Osteoblast (primary cell): Measurements from ENCODE around the gene SIM2. TPM values are rescaled to one million over a fixed set of nuclear protein-coding genes. Genes with fewer than 3 reads are reported as not detected.

ENCODE experiments used
- DNase-seq: peaks from one replicate; pipeline ENCODE4 v3.0.0; 2011; ENCODE audit warnings: low spot score, mixed read lengths; ENCODE audit not compliant: insufficient read length; ENCODE audit errors: missing footprints
- H2AFZ ChIP-seq: 2 replicates; pipeline ENCODE4 v1.6.0; 2011; ENCODE audit warnings: mild to moderate bottlenecking, low read length
- H3K27ac ChIP-seq: 2 replicates; pipeline ENCODE4 v1.5.1; 2011; ENCODE audit warnings: mild to moderate bottlenecking, low read depth, low read length, moderate library complexity
- H3K27me3 ChIP-seq: 2 replicates; pipeline ENCODE4 v1.6.0; 2012; ENCODE audit warnings: mild to moderate bottlenecking, control low read depth, inconsistent platforms, low read length, moderate library complexity; ENCODE audit not compliant: insufficient read depth
- H3K36me3 ChIP-seq: 2 replicates; pipeline ENCODE4 v1.5.1; 2011; ENCODE audit warnings: mild to moderate bottlenecking, low read length, control low read depth, moderate library complexity; ENCODE audit not compliant: insufficient read depth
- H3K4me1 ChIP-seq: 2 replicates; pipeline ENCODE4 v1.5.1; 2011; ENCODE audit warnings: mild to moderate bottlenecking, low read length, control low read depth, moderate library complexity; ENCODE audit not compliant: insufficient read depth
- H3K4me2 ChIP-seq: 2 replicates; pipeline ENCODE4 v1.6.0; 2011; ENCODE audit warnings: mild to moderate bottlenecking, low read length; ENCODE audit not compliant: insufficient read depth
- H3K4me3 ChIP-seq: fragments of 200-600 bp; sonication (generic); 3 replicates; pipeline ENCODE4 v1.5.1; 2012; ENCODE audit warnings: mild to moderate bottlenecking, low read length, inconsistent platforms; ENCODE audit not compliant: insufficient read depth
- H3K79me2 ChIP-seq: 2 replicates; pipeline ENCODE4 v1.6.0; 2012; ENCODE audit warnings: mild to moderate bottlenecking, low read length, control low read depth, inconsistent platforms; ENCODE audit not compliant: insufficient read depth
- H3K9me3 ChIP-seq: 2 replicates; pipeline ENCODE4 v1.5.1; 2011; ENCODE audit warnings: low read depth, low read length, control low read depth
- H4K20me1 ChIP-seq: 2 replicates; pipeline ENCODE4 v1.6.0; 2012; ENCODE audit warnings: mild to moderate bottlenecking, low read length, control low read depth; ENCODE audit not compliant: insufficient read depth
- CTCF ChIP-seq: IDR thresholded peaks from 2 replicates; pipeline ENCODE4 v1.5.1; 2011; ENCODE audit warnings: mild to moderate bottlenecking, low read depth, low read length, moderate library complexity; ENCODE audit errors: extremely low read depth
- total RNA-seq: library from RNA; depleted of rRNA; stranded (reverse); fragments of >200 nt; gene quantifications from 2 replicates; pipeline ENCODE4 v1.2.3, GENCODE V29; 2012

SIM2 gene
- total RNA-seq, 1 donor = 3.6 TPM

GRCh38 chr21:36727866-36728265 is 29.0 kb downstream of the SIM2 start:
- TF ChIP-seq CTCF = no peak
- H3K36me3 ChIP-seq = no peaks in the 10 kb centered on the region
- H3K9me3 ChIP-seq = no peaks in the 10 kb centered on the region
- no peak for DNase-seq
- H3K79me2 ChIP-seq = no peaks in the 10 kb centered on the region
- H3K27me3 ChIP-seq = peaks cover 3% of the 10 kb centered on the region
- H3K4me3 ChIP-seq = no peak overlapping the region
- no peak overlapping the region for H3K4me2 ChIP-seq
- H2AFZ ChIP-seq = no peak overlapping the region
- H3K4me1 ChIP-seq = no peaks in the 10 kb centered on the region
- H3K27ac ChIP-seq = no peak overlapping the region
- no peaks in the 10 kb centered on the region for H4K20me1 ChIP-seq

GRCh38 chr21:36728371-36729111 is 29.6 kb downstream of the SIM2 start:
- no peak overlapping the region for H3K4me2 ChIP-seq
- no peak overlapping the region for H3K27ac ChIP-seq
- TF ChIP-seq CTCF = no peak
- H3K79me2 ChIP-seq = no peaks in the 10 kb centered on the region
- H3K27me3 ChIP-seq = peaks cover 3% of the 10 kb centered on the region
- H3K9me3 ChIP-seq = no peaks in the 10 kb centered on the region
- no peaks in the 10 kb centered on the region for H3K4me1 ChIP-seq
- no peak overlapping the region for H2AFZ ChIP-seq
- H3K4me3 ChIP-seq = no peak overlapping the region
- H3K36me3 ChIP-seq = no peaks in the 10 kb centered on the region
- no peak for DNase-seq
- no peaks in the 10 kb centered on the region for H4K20me1 ChIP-seq

GRCh38 chr21:36729310-36729970 is 30.5 kb downstream of the SIM2 start:
- no peak overlapping the region for H3K27ac ChIP-seq

More at GRCh38 chr21:36729310-36729970, 30.5 kb downstream of the SIM2 start:
- H3K36me3 ChIP-seq = no peaks in the 10 kb centered on the region
- H3K79me2 ChIP-seq = no peaks in the 10 kb centered on the region
- H3K9me3 ChIP-seq = no peaks in the 10 kb centered on the region
- no peaks in the 10 kb centered on the region for H4K20me1 ChIP-seq
- H3K4me3 ChIP-seq = no peak overlapping the region
- TF ChIP-seq CTCF = no peak
- H3K4me1 ChIP-seq = no peaks in the 10 kb centered on the region
- no peak overlapping the region for H3K4me2 ChIP-seq
- H2AFZ ChIP-seq = no peak overlapping the region
- no peak for DNase-seq
- peaks cover 3% of the 10 kb centered on the region for H3K27me3 ChIP-seq
